Fibroblast of the aortic adventitia (primary cell): Measurements from ENCODE around the gene ATP5MC2. TPM values are rescaled to one million over a fixed set of nuclear protein-coding genes. Genes with fewer than 3 reads are reported as not detected.

Source experiments
- DNase-seq: peaks from one replicate; pipeline ENCODE4 v3.0.0-alpha.2; 2010; ENCODE audit warnings: low read depth
- H3K4me3 ChIP-seq: 2 replicates; pipeline ENCODE4 v1.5.1; 2011; ENCODE audit warnings: low read depth, mild to moderate bottlenecking, control low read depth, low read length, moderate library complexity
- CTCF ChIP-seq: IDR thresholded peaks from 2 replicates; pipeline ENCODE4 v1.5.1; 2011; ENCODE audit warnings: mild to moderate bottlenecking, low read length, control low read depth, inconsistent platforms; ENCODE audit not compliant: insufficient read depth
- total RNA-seq: library from RNA; depleted of rRNA; stranded (reverse); fragments of >200 nt; gene quantifications from 2 replicates; pipeline ENCODE4 v1.2.3, GENCODE V29; 2012; ENCODE audit warnings: low replicate concordance

Gene ATP5MC2
- total RNA-seq, 1 donor: 147 TPM

DNA sequence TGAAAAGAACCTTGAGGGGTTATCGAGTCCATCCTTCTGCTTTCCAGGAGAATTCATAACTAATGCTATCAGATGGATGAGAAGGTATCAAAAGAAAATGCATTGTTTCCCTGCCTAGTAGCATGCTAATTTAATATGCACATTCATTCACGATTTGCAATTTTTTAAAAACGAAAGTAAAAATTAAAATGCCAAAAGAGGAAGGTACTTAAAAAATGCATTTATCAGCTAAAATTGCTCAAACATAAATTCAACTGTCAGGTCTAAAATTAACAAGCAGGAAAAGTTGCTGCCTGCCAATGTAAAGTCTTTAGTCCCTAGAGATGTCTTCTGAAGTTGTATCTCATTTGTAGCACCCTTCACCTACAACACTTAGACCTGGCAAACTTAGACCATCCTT is 57.6 kb downstream of the ATP5MC2 start:
- TF ChIP-seq CTCF: no peak
- DNase-seq: peak; percentile 36
- H3K4me3 ChIP-seq: peak overlapping the region; percentile 51

GRCh38 chr12:53617700-53618099 is 58.2 kb downstream of the ATP5MC2 start:
- no peak for DNase-seq
- H3K4me3 ChIP-seq: peak overlapping the region; percentile 51
- TF ChIP-seq CTCF: no peak

- DNase-seq: no peak
- no peak for TF ChIP-seq CTCF
Measured at GRCh38 chr12:53616950-53617349, 58.9 kb downstream of the ATP5MC2 start.

More at GRCh38 chr12:53616950-53617349, 58.9 kb downstream of the ATP5MC2 start:
- no peak overlapping the region for H3K4me3 ChIP-seq

Other genes with a start within 250 kb of the ATP5MC2 start
- 59.5 and 60.0 TPM in 2 replicates for gene PRR13, start 234.3 kb downstream of the ATP5MC2 start, total RNA-seq
- gene PCBP2, start 224.0 kb downstream of the ATP5MC2 start, total RNA-seq: 165 and 233 TPM in 2 replicates
- gene MAP3K12, start 176.6 kb downstream of the ATP5MC2 start, total RNA-seq: 32.1 and 118 TPM in 2 replicates
- gene TARBP2, start 174.8 kb downstream of the ATP5MC2 start, total RNA-seq: 32.4 and 43.9 TPM in 2 replicates
- gene NPFF, start 168.6 kb downstream of the ATP5MC2 start, total RNA-seq: not detected in 2 replicates
- 16.3 and 28.6 TPM in 2 replicates for gene ATF7, start 49.7 kb downstream of the ATP5MC2 start, total RNA-seq
- 96.2 and 234 TPM in 2 replicates for gene CALCOCO1, start 51.4 kb upstream of the ATP5MC2 start, total RNA-seq
- not detected in 2 replicates for gene CISTR, start 75.9 kb upstream of the ATP5MC2 start, total RNA-seq